Measurements from ENCODE around the gene CEACAM21.

GRCh38 chr19:41584260-41584810 is 8.4 kb downstream of the CEACAM21 start:
- TF ChIP-seq JUND (IDR thresholded peaks at IDR 0.05) (no peak), YY1 (IDR thresholded peaks at IDR 0.05; ENCODE audit: extremely low read depth, insufficient replicate concordance, low read depth, low read length) (no peak), POLR2AphosphoS5 (IDR thresholded peaks at IDR 0.05; ENCODE audit: low read depth, low read length) (no peak), CTCF (IDR thresholded peaks at IDR 0.05 in 2 of 3, conservative IDR thresholded peaks at IDR 0.05 in 1 of 3; ENCODE audit: borderline replicate concordance in 1 of 3, insufficient read depth in 1 of 3, low read depth in 2 of 3, low read length in 2 of 3) (no peak), EZH2phosphoT487 (IDR thresholded peaks at IDR 0.05; ENCODE audit: borderline replicate concordance) (no peak), ZFX (IDR thresholded peaks at IDR 0.05) (no peak), EZH2 (IDR thresholded peaks at IDR 0.05) (no peak), TCF7L2 (IDR thresholded peaks at IDR 0.05; ENCODE audit: borderline replicate concordance, extremely low read depth, insufficient read depth, insufficient read length) (no peak), POLR2A (IDR thresholded peaks at IDR 0.05; ENCODE audit: borderline replicate concordance, extremely low read depth, insufficient read depth, insufficient read length) (no peak)
